HepG2 (cell line): ENCODE results near the gene NPBWR2. TPM values are rescaled to one million over a fixed set of nuclear protein-coding genes. Genes with fewer than 3 reads are reported as not detected.
A peak's percentile ranks its signal among the peaks of the same experiment; 100 is the strongest.

Source experiments
- DNMT1 ChIP-seq: sonication (generic); formaldehyde crosslinking; IDR thresholded peaks from 2 replicates; pipeline ENCODE4 v1.5.1; 2020; ENCODE audit warnings: mild to moderate bottlenecking, missing genetic modification reagents
- FOXA3 ChIP-seq: IDR thresholded peaks from 2 replicates; pipeline ENCODE4 v1.6.1; 2016; ENCODE audit warnings: missing genetic modification reagents, missing compliant biosample characterization
- HIVEP1 ChIP-seq: sonication (generic); formaldehyde crosslinking; IDR thresholded peaks from 2 replicates; pipeline ENCODE4 v1.4.0; 2020; ENCODE audit warnings: mild to moderate bottlenecking, missing genetic modification reagents
- HOXA7 ChIP-seq: sonication (generic); formaldehyde crosslinking; IDR thresholded peaks from 2 replicates; pipeline ENCODE4 v1.8.1; 2022; ENCODE audit warnings: mild to moderate bottlenecking, missing genetic modification reagents, moderate library complexity
- NAIF1 ChIP-seq: sonication (generic); formaldehyde crosslinking; IDR thresholded peaks from 2 replicates; pipeline ENCODE4 v1.5.0; 2020; ENCODE audit warnings: mild to moderate bottlenecking, missing genetic modification reagents, borderline replicate concordance
- NFYB ChIP-seq: sonication (generic); formaldehyde crosslinking; IDR thresholded peaks from 2 replicates; pipeline ENCODE4 v1.4.0; 2020; ENCODE audit warnings: missing genetic modification reagents
- NFYC ChIP-seq: IDR thresholded peaks from 2 replicates; pipeline ENCODE4 v1.6.1; 2016; ENCODE audit warnings: missing genetic modification reagents, missing compliant biosample characterization
- NR2F2 ChIP-seq: IDR thresholded peaks from 2 replicates; pipeline ENCODE4 v1.6.1; 2012; ENCODE audit warnings: low read depth, inconsistent platforms, borderline replicate concordance
- RXRB ChIP-seq: IDR thresholded peaks from 2 replicates; pipeline ENCODE4 v1.6.1; 2016; ENCODE audit warnings: borderline replicate concordance, missing genetic modification reagents, missing compliant biosample characterization
- SOX13 ChIP-seq, 3 experiments: fragments of 450-650 bp in 1 of 3; sonication (generic) in 1 of 3; formaldehyde crosslinking in 1 of 3; IDR thresholded peaks in 2 of 3; conservative IDR thresholded peaks in 1 of 3; 2 replicates each; pipeline versions ENCODE4 v1.5.0 to v1.6.1; 2016 to 2020; ENCODE audit warnings: antibody characterized with exemption in 1 of 3, mild to moderate bottlenecking in 1 of 3, missing compliant biosample characterization in 1 of 3, missing genetic modification reagents in 1 of 3, moderate library complexity in 1 of 3
- SOX6 ChIP-seq, 2 experiments: fragments of 450-650 bp in 1 of 2; sonication (generic) in 1 of 2; formaldehyde crosslinking in 1 of 2; IDR thresholded peaks; 2 replicates each; pipeline versions ENCODE4 v1.4.0 to v1.6.1; 2017 to 2020; ENCODE audit warnings: antibody characterized with exemption in 1 of 2, mild to moderate bottlenecking in 1 of 2, missing genetic modification reagents in 1 of 2
- TEAD3 ChIP-seq: optimal IDR thresholded peaks from 2 replicates; pipeline ENCODE3; 2016; ENCODE audit warnings: borderline replicate concordance
- TFAP4 ChIP-seq: sonication (generic); IDR thresholded peaks from 2 replicates; pipeline ENCODE4 v1.6.1; 2016; ENCODE audit warnings: low read depth, borderline replicate concordance
- ZNF275 ChIP-seq: sonication (generic); formaldehyde crosslinking; IDR thresholded peaks from 2 replicates; pipeline ENCODE4 v1.8.0; 2022; ENCODE audit warnings: missing genetic modification reagents, mild to moderate bottlenecking, inconsistent platforms, borderline replicate concordance
- ZNF337 ChIP-seq: sonication (generic); formaldehyde crosslinking; IDR thresholded peaks from 2 replicates; pipeline ENCODE4 v1.5.1; 2020; ENCODE audit warnings: missing genetic modification reagents, low read depth, mild to moderate bottlenecking, borderline replicate concordance
- ZNF567 ChIP-seq: sonication (generic); formaldehyde crosslinking; IDR thresholded peaks from 2 replicates; pipeline ENCODE4 v1.8.1; 2023; ENCODE audit warnings: mild to moderate bottlenecking, missing genetic modification reagents, borderline replicate concordance
- ZNF598 ChIP-seq: sonication (generic); formaldehyde crosslinking; IDR thresholded peaks from 2 replicates; pipeline ENCODE4 v1.5.1; 2020; ENCODE audit warnings: mild to moderate bottlenecking, missing genetic modification reagents, borderline replicate concordance
- ZNF7 ChIP-seq: IDR thresholded peaks from 2 replicates; pipeline ENCODE4 v1.6.1; 2016; ENCODE audit warnings: missing biosample characterization, missing genetic modification reagents
- ZNF790 ChIP-seq: sonication (generic); formaldehyde crosslinking; IDR thresholded peaks from 2 replicates; pipeline ENCODE4 v1.8.0; 2022; ENCODE audit warnings: missing genetic modification reagents, mild to moderate bottlenecking, borderline replicate concordance
- ZSCAN25 ChIP-seq: sonication (generic); formaldehyde crosslinking; IDR thresholded peaks from 2 replicates; pipeline ENCODE4 v1.8.0; 2022; ENCODE audit warnings: mild to moderate bottlenecking, missing genetic modification reagents
- polyA plus RNA-seq, 8 experiments: library from polyadenylated mRNA; depleted of rRNA in 3 of 8; stranded (reverse) in 7 of 8; unstranded in 1 of 8; fragments of >200 nt; fragmentation: Illumina TruSeq in 4 of 8; extraction: Trizol in 4 of 8; gene quantifications; 2 replicates each; pipeline versions ENCODE4 v1.2.1 to v1.2.3, GENCODE V29; 2011 to 2016; ENCODE audit warnings: low read depth in 4 of 8, missing spikeins in 1 of 8, mixed read lengths in 1 of 8; ENCODE audit not compliant: insufficient read depth in 1 of 8
- total RNA-seq, 5 experiments: library from RNA; depleted of rRNA; stranded (reverse); fragments of >200 nt; fragmentation: Illumina TruSeq; extraction: Trizol; gene quantifications; 2 replicates each; pipeline ENCODE4 v1.2.3, GENCODE V29; 2016; ENCODE audit warnings: low read depth in 1 of 5
- TF ChIP-seq, protein P1 (sequence below): sonication (generic); formaldehyde crosslinking; IDR thresholded peaks from 2 replicates; pipeline ENCODE4 v1.4.0; 2020; ENCODE audit warnings: mild to moderate bottlenecking, missing genetic modification reagents
- TF ChIP-seq, protein P2 (sequence below): sonication (generic); formaldehyde crosslinking; IDR thresholded peaks from 2 replicates; pipeline ENCODE4 v1.4.0; 2020; ENCODE audit warnings: missing genetic modification reagents, mild to moderate bottlenecking, borderline replicate concordance
- TF ChIP-seq, protein P3 (sequence below): IDR thresholded peaks from 2 replicates; pipeline ENCODE4 v1.6.1; 2018; ENCODE audit warnings: missing genetic modification reagents, mild to moderate bottlenecking, missing compliant biosample characterization

The NPBWR2 gene
- total and polyA plus RNA-seq, 2 of the 13 experiments (the other 11 are each of a cell fraction or from before 2014, with no cell fraction given): not detected

- TF ChIP-seq, protein P1, sequence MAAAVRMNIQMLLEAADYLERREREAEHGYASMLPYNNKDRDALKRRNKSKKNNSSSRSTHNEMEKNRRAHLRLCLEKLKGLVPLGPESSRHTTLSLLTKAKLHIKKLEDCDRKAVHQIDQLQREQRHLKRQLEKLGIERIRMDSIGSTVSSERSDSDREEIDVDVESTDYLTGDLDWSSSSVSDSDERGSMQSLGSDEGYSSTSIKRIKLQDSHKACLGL (CRISPR knock-in tag): peak; percentile 15; the same call in 1 of the 2 replicates
- 0 out of 2 replicates have a peak, but pooled peaks have one; percentile 7 for TF ChIP-seq FOXA3
- TF ChIP-seq SOX6 (IDR thresholded peaks at IDR 0.05): no peak
- peak; percentile 40 for TF ChIP-seq SOX6 (CRISPR knock-in tag; IDR thresholded peaks at IDR 0.05)
- TF ChIP-seq ZNF598 (CRISPR knock-in tag): 0 out of 2 replicates have a peak, but pooled peaks have one; percentile 15
- no peak for TF ChIP-seq TFAP4
- TF ChIP-seq NFYB (CRISPR knock-in tag): peak; percentile 63
- peak; percentile 53; the same call in 1 of the 2 replicates for TF ChIP-seq NR2F2
- no peak for TF ChIP-seq SOX13 (IDR thresholded peaks at IDR 0.05)
- TF ChIP-seq SOX13 (CRISPR knock-in tag; conservative IDR thresholded peaks at IDR 0.05 in 1 of 2, IDR thresholded peaks at IDR 0.05 in 1 of 2): peak in 1 of 2 experiments; percentile 6; a peak in 1 of 4 replicates
- TF ChIP-seq, protein P2, sequence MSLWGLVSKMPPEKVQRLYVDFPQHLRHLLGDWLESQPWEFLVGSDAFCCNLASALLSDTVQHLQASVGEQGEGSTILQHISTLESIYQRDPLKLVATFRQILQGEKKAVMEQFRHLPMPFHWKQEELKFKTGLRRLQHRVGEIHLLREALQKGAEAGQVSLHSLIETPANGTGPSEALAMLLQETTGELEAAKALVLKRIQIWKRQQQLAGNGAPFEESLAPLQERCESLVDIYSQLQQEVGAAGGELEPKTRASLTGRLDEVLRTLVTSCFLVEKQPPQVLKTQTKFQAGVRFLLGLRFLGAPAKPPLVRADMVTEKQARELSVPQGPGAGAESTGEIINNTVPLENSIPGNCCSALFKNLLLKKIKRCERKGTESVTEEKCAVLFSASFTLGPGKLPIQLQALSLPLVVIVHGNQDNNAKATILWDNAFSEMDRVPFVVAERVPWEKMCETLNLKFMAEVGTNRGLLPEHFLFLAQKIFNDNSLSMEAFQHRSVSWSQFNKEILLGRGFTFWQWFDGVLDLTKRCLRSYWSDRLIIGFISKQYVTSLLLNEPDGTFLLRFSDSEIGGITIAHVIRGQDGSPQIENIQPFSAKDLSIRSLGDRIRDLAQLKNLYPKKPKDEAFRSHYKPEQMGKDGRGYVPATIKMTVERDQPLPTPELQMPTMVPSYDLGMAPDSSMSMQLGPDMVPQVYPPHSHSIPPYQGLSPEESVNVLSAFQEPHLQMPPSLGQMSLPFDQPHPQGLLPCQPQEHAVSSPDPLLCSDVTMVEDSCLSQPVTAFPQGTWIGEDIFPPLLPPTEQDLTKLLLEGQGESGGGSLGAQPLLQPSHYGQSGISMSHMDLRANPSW (CRISPR knock-in tag): no peak
- peak; percentile 59; the same call in 1 of the 2 replicates for TF ChIP-seq RXRB (CRISPR knock-in tag)
- 0 out of 2 replicates have a peak, but pooled peaks have one; percentile 66 for TF ChIP-seq ZNF567
- peak; percentile 63 for TF ChIP-seq NFYC (CRISPR knock-in tag)
- TF ChIP-seq ZNF337 (CRISPR knock-in tag): no peak
- peak; percentile 20 for TF ChIP-seq TEAD3
- TF ChIP-seq HIVEP1 (CRISPR knock-in tag): 0 out of 2 replicates have a peak, but pooled peaks have one; percentile 36
- 0 out of 2 replicates have a peak, but pooled peaks have one; percentile 41 for TF ChIP-seq ZNF275 (CRISPR knock-in tag)
- 0 out of 2 replicates have a peak, but pooled peaks have one; percentile 37 for TF ChIP-seq ZNF790
- 0 out of 2 replicates have a peak, but pooled peaks have one; percentile 55 for TF ChIP-seq DNMT1
- no peak for TF ChIP-seq HOXA7 (CRISPR knock-in tag)
- TF ChIP-seq ZNF7: no peak
- TF ChIP-seq, protein P3, sequence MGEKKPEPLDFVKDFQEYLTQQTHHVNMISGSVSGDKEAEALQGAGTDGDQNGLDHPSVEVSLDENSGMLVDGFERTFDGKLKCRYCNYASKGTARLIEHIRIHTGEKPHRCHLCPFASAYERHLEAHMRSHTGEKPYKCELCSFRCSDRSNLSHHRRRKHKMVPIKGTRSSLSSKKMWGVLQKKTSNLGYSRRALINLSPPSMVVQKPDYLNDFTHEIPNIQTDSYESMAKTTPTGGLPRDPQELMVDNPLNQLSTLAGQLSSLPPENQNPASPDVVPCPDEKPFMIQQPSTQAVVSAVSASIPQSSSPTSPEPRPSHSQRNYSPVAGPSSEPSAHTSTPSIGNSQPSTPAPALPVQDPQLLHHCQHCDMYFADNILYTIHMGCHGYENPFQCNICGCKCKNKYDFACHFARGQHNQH (CRISPR knock-in tag): peak; percentile 23; the same call in 1 of the 2 replicates
- 0 out of 2 replicates have a peak, but pooled peaks have one; percentile 4 for TF ChIP-seq ZSCAN25 (CRISPR knock-in tag)
- TF ChIP-seq NAIF1 (CRISPR knock-in tag): no peak
Measured at GRCh38 chr20:64065974-64066343, 41.4 kb downstream of the NPBWR2 start (continued).
